OCI-LY3 (cell line): Measurements from ENCODE around the gene MORF4L1.
"Not testable (repeated sequence)": the region's sequence is repeated elsewhere in the genome, so short reads cannot be mapped to it uniquely, and the experiment has no call there.

ENCODE experiments used
- H2AFZ ChIP-seq: fragments of 200-600, 300-600 bp; shearing (Covaris generic); 2 replicates; pipeline ENCODE4 v1.6.0; 2014; ENCODE audit warnings: antibody characterized with exemption, low read depth, low read length
- H3K27ac ChIP-seq: fragments of 200-600, 300-600 bp; sonication (generic); 2 replicates; pipeline ENCODE4 v1.5.1; 2014; ENCODE audit warnings: mild to moderate bottlenecking, low read length, moderate library complexity, mixed read lengths
- H3K27me3 ChIP-seq: fragments of 200-600, 300-600 bp; sonication (generic); 2 replicates; pipeline ENCODE4 v1.6.1; 2014; ENCODE audit warnings: low read depth, low read length, mixed read lengths
- H3K36me3 ChIP-seq: fragments of 200-600, 300-600 bp; sonication (generic); replicated peaks from 2 replicates; pipeline ENCODE3; 2014; ENCODE audit warnings: low read depth, low read length, mixed read lengths
- H3K4me1 ChIP-seq: fragments of 300-600, 200-600 bp; sonication (generic); 2 replicates; pipeline ENCODE4 v1.6.1; 2014; ENCODE audit warnings: low read length, mixed read lengths
- H3K4me2 ChIP-seq: fragments of 200-600, 300-600 bp; sonication (generic); 2 replicates; pipeline ENCODE4 v1.6.1; 2014; ENCODE audit warnings: low read length, mixed read lengths
- H3K4me3 ChIP-seq: fragments of 300-600, 200-600 bp; sonication (generic); 2 replicates; pipeline ENCODE4 v1.5.1; 2014; ENCODE audit warnings: antibody characterized with exemption, mild to moderate bottlenecking, low read length, moderate library complexity
- H3K79me2 ChIP-seq: fragments of 300-600, 200-600 bp; shearing (Covaris generic); 2 replicates; pipeline ENCODE4 v1.6.1; 2014; ENCODE audit warnings: mild to moderate bottlenecking, low read length, mixed read lengths
- H3K9ac ChIP-seq: fragments of 300-600, 200-600 bp; shearing (Covaris generic); 2 replicates; pipeline ENCODE4 v1.6.0; 2014; ENCODE audit warnings: mild to moderate bottlenecking, low read length, moderate library complexity
- H3K9me3 ChIP-seq: fragments of 200-600, 300-600 bp; shearing (Covaris generic); 2 replicates; pipeline ENCODE4 v1.6.1; 2014; ENCODE audit warnings: low read length, mixed read lengths; ENCODE audit not compliant: insufficient read depth
- H4K20me1 ChIP-seq: fragments of 200-600, 300-600 bp; sonication (generic); 2 replicates; pipeline ENCODE4 v1.6.1; 2016; ENCODE audit warnings: low read length, mixed read lengths; ENCODE audit not compliant: insufficient read depth
- CTCF ChIP-seq: fragments of 200-600, 300-600 bp; sonication (generic); IDR thresholded peaks from 2 replicates; pipeline ENCODE4 v1.5.1; 2014; ENCODE audit warnings: antibody characterized with exemption, low read length, low read depth
- EZH2phosphoT487 ChIP-seq: fragments of 200-600 bp; shearing (Covaris generic); IDR thresholded peaks from 2 replicates; pipeline ENCODE4 v1.6.1; 2018; ENCODE audit warnings: antibody characterized with exemption, mixed run types, low read depth

MORF4L1 gene

GRCh38 chr15:78855746-78856145 lies 16.9 kb upstream of the MORF4L1 start:
- H3K4me1 ChIP-seq: no peaks in the 10 kb centered on the region
- H3K9ac ChIP-seq: no peak overlapping the region
- no peaks in the 10 kb centered on the region for H3K27me3 ChIP-seq
- H3K79me2 ChIP-seq: no peaks in the 10 kb centered on the region
- H3K27ac ChIP-seq: no peak overlapping the region
- H2AFZ ChIP-seq: no peak overlapping the region
- H3K36me3 ChIP-seq: no peaks in the 10 kb centered on the region
- no peak overlapping the region for H3K4me3 ChIP-seq
- H4K20me1 ChIP-seq: no peaks in the 10 kb centered on the region
- H3K9me3 ChIP-seq: no peaks in the 10 kb centered on the region
- no peak overlapping the region for H3K4me2 ChIP-seq
- TF ChIP-seq EZH2phosphoT487: no peak
- no peak for TF ChIP-seq CTCF

GRCh38 chr15:78859971-78860719 lies 12.5 kb upstream of the MORF4L1 start:
- peak overlapping the region; percentile 99 for H2AFZ ChIP-seq
- TF ChIP-seq EZH2phosphoT487: no peak
- TF ChIP-seq CTCF: peak; percentile 68
- peak overlapping the region; percentile 75 for H3K9ac ChIP-seq
- H3K27ac ChIP-seq: no peak overlapping the region
- H3K79me2 ChIP-seq: no peaks in the 10 kb centered on the region
- H3K9me3 ChIP-seq: no peaks in the 10 kb centered on the region
- no peaks in the 10 kb centered on the region for H3K36me3 ChIP-seq
- H3K4me2 ChIP-seq: peak overlapping the region; percentile 68
- peak overlapping the region; percentile 89 for H3K4me3 ChIP-seq
- no peaks in the 10 kb centered on the region for H3K27me3 ChIP-seq
- no peaks in the 10 kb centered on the region for H3K4me1 ChIP-seq
- H4K20me1 ChIP-seq: no peaks in the 10 kb centered on the region

GRCh38 chr15:78865585-78865984 lies 7.1 kb upstream of the MORF4L1 start:
- H3K79me2 ChIP-seq, H3K4me2 ChIP-seq, H4K20me1 ChIP-seq, H3K4me1 ChIP-seq, H3K27ac ChIP-seq, H3K36me3 ChIP-seq, H3K27me3 ChIP-seq, H3K9ac ChIP-seq, H3K9me3 ChIP-seq, H3K4me3 ChIP-seq, H2AFZ ChIP-seq: not testable (repeated sequence)

- not testable (repeated sequence) for H3K79me2 ChIP-seq, H4K20me1 ChIP-seq, H3K27ac ChIP-seq, H3K4me3 ChIP-seq, H3K36me3 ChIP-seq, H3K4me2 ChIP-seq, H3K9ac ChIP-seq, H3K9me3 ChIP-seq, H3K4me1 ChIP-seq, H2AFZ ChIP-seq, H3K27me3 ChIP-seq
These were observed 6.7 kb upstream of the MORF4L1 start for GRCh38 chr15:78866031-78866430.

DNA sequence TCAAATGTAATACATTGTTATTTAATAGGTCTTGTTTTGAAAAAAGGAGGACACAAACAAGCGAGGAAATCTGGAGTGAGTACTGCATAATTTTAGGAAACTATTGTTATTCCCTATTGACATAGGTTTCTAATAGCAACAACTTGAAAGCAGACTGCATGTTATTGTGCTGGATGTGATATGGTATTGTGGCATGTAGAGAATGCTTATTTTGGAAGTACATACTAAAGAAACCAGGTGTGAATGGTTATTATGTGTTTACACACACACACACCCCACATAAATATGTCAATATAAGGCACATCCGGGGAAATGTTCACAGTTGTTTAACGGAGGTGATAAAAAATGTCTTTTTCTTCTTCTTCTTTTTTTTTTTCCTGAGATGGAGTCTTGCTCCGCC lies 5.9 kb upstream of the MORF4L1 start:
- Histone ChIP-seq H3K9ac (no peak overlapping the region), H3K9me3 (no peaks in the 10 kb centered on the region), H3K36me3 (no peaks in the 10 kb centered on the region), H2AFZ (no peak overlapping the region), H3K4me1 (no peaks in the 10 kb centered on the region), H3K79me2 (no peaks in the 10 kb centered on the region), H3K4me2 (no peak overlapping the region), H3K27me3 (no peaks in the 10 kb centered on the region), H3K27ac (no peak overlapping the region), H3K4me3 (no peak overlapping the region), H4K20me1 (no peaks in the 10 kb centered on the region)
- TF ChIP-seq EZH2phosphoT487 (no peak), CTCF (no peak)
